Activated B cell treated with CpG ODN at 0.5 μM for 24 hours (primary cell): ENCODE data around the gene LYG1. TPM values are rescaled to one million over a fixed set of nuclear protein-coding genes. Genes with fewer than 3 reads are reported as not detected.
A peak's percentile ranks its signal among the peaks of the same experiment; 100 is the strongest.

Source experiments
- ATAC-seq: fragments of 200-7000 bp; cut with Tn5 transposase; one replicate; pipeline ENCODE4 v1.10.0; 2021; ENCODE audit warnings: low read depth, mild to moderate bottlenecking, moderate library complexity
- CTCF ChIA-PET: fragments of 350-600 bp; sonication (Branson Sonifier 250); formaldehyde crosslinking; loops from one replicate; lab custom pipeline; 2021; ENCODE audit warnings: antibody characterized with exemption; lab: Charles Lee
- POLR2A ChIA-PET: fragments of 350-600 bp; sonication (Branson Sonifier 250); formaldehyde crosslinking; loops from one replicate; lab custom pipeline; 2021; ENCODE audit warnings: antibody characterized with exemption; lab: Charles Lee
- DNase-seq: peaks from one replicate; pipeline ENCODE4 v3.0.0; 2022
- H3K27ac Mint-ChIP-seq: one replicate; pipeline ENCODE4 v1.8.0; 2020; ENCODE audit warnings: mixed read lengths
- H3K27me3 Mint-ChIP-seq: one replicate; pipeline ENCODE4 v1.8.0; 2021; ENCODE audit warnings: mixed read lengths
- H3K36me3 Mint-ChIP-seq: one replicate; pipeline ENCODE4 v1.8.0; 2021; ENCODE audit warnings: low read depth, mixed read lengths
- H3K4me1 Mint-ChIP-seq: one replicate; pipeline ENCODE4 v1.8.0; 2021; ENCODE audit warnings: mixed read lengths
- H3K4me3 Mint-ChIP-seq: one replicate; pipeline ENCODE4 v1.8.0; 2020; ENCODE audit warnings: mild to moderate bottlenecking, mixed read lengths
- H3K9me3 Mint-ChIP-seq: one replicate; pipeline ENCODE4 v1.8.0; 2020; ENCODE audit warnings: mixed read lengths
- CTCF ChIP-seq: fragments of 200-600 bp; IDR thresholded peaks from one replicate; pipeline ENCODE4 v1.8.0; 2022; ENCODE audit warnings: antibody characterized with exemption, mild to moderate bottlenecking
- intact Hi-C: fragments of 100-400 bp; cut with micrococcal nuclease; formaldehyde crosslinking; loops from one replicate; pipeline ENCODE4 v1.15.1; 2024
- total RNA-seq: library from RNA; stranded (reverse); gene quantifications from 2 replicates; pipeline ENCODE4 v1.2.3, GENCODE V29; 2022

Gene LYG1
- total RNA-seq, 1 donor from 2014 or later: 1.9 TPM

- ChIA-PET CTCF (no interaction called here), POLR2A (no interaction called here)
- H3K36me3 Mint-ChIP-seq: peaks cover 6% of the 10 kb centered on the region
- ATAC-seq (no peak), DNase-seq (no peak)
- no peaks in the 10 kb centered on the region for H3K27me3 Mint-ChIP-seq
- no peak overlapping the region for H3K27ac Mint-ChIP-seq
- TF ChIP-seq CTCF: no peak
- intact Hi-C loops: no loop called here
- no peak overlapping the region for H3K4me3 Mint-ChIP-seq
- peaks cover 26% of the 10 kb centered on the region for H3K4me1 Mint-ChIP-seq
- no peaks in the 10 kb centered on the region for H3K9me3 Mint-ChIP-seq
Measured at GRCh38 chr2:99340669-99341236, 39.8 kb upstream of the LYG1 start.

- POLR2A ChIA-PET: interaction anchor here (1.1 to 3.6 kb wide), 6 partner anchors 10 to 197 kb away, joined by 5 to 37 read pairs (median 19); partner anchors contain the start of genes C2orf15, LIPT1, MITD1 and MRPL30
Measured at GRCh38 chr2:99338029-99338585, 37.1 kb upstream of the LYG1 start.

GRCh38 chr2:99337113-99338028 lies 36.4 kb upstream of the LYG1 start, which contains the start of gene EIF5B:
EIF5B (plus strand) TSS chr2:99337389; CDS start chr2:99337555, 166 bp downstream.
- CTCF ChIA-PET: interaction anchor here (0.9 to 2.9 kb wide), 3 partner anchors 153 to 197 kb away, joined by 3 to 18 read pairs (median 3); partner anchors contain the start of gene REV1
- no peaks in the 10 kb centered on the region for H3K9me3 Mint-ChIP-seq
- peaks cover 11% of the 10 kb centered on the region for H3K36me3 Mint-ChIP-seq
- intact Hi-C loops: loop anchor here (1.0 to 5.0 kb wide), 11 partner anchors 9 to 1915 kb away; partner anchors contain the start of genes AFF3, CNOT11, COA5 and MGAT4A
- H3K4me3 Mint-ChIP-seq: no peak within 1 kb of the TSS
- no peak within 1 kb of the TSS for H3K27ac Mint-ChIP-seq
- H3K4me1 Mint-ChIP-seq: peaks cover 28% of the 10 kb centered on the region
- TF ChIP-seq CTCF: no peak
- peak; percentile 69 for ATAC-seq
- DNase-seq: peak; percentile 92
- H3K27me3 Mint-ChIP-seq: no peaks in the 10 kb centered on the region
- POLR2A ChIA-PET: interaction anchor here (1.1 to 3.6 kb wide), 12 partner anchors 11 to 1691 kb away, joined by 3 to 37 read pairs (median 6); partner anchors contain the start of genes C2orf15, COX5B, LIPT1 and MITD1

More at GRCh38 chr2:99338029-99338585, 37.1 kb upstream of the LYG1 start:
- Mint-ChIP-seq H3K4me3 (no peak overlapping the region), H3K36me3 (peaks cover 6% of the 10 kb centered on the region), H3K27ac (no peak overlapping the region), H3K4me1 (peaks cover 29% of the 10 kb centered on the region), H3K9me3 (no peaks in the 10 kb centered on the region), H3K27me3 (no peaks in the 10 kb centered on the region)
- intact Hi-C loops: loop anchor here (5.0 kb wide), 3 partner anchors 804 to 924 kb away; partner anchors contain the start of gene AFF3
- CTCF ChIA-PET: interaction anchor here (2.9 kb wide), 1 partner anchor 152 kb away, joined by 18 read pairs; the partner anchor contains the start of gene REV1
- TF ChIP-seq CTCF: no peak
- DNase-seq (no peak), ATAC-seq (no peak)

- H3K27ac Mint-ChIP-seq: no peak overlapping the region
- DNase-seq: no peak
Measured at GRCh38 chr2:99336804-99337112, 35.8 kb upstream of the LYG1 start.

More at GRCh38 chr2:99336804-99337112, 35.8 kb upstream of the LYG1 start:
- Mint-ChIP-seq H3K9me3 (no peaks in the 10 kb centered on the region), H3K4me1 (peaks cover 25% of the 10 kb centered on the region), H3K27me3 (no peaks in the 10 kb centered on the region), H3K36me3 (peaks cover 17% of the 10 kb centered on the region), H3K4me3 (no peak overlapping the region)
- ATAC-seq: peak; percentile 6
- ChIA-PET CTCF (interaction anchor here (0.9 to 2.9 kb wide), 3 partner anchors 153 to 196 kb away, joined by 3 to 18 read pairs (median 3); partner anchors contain the start of gene REV1), POLR2A (interaction anchor here (0.6 to 3.6 kb wide), 11 partner anchors 148 to 1690 kb away, joined by 3 to 37 read pairs (median 5); partner anchors contain the start of genes C2orf15, COX5B, LIPT1 and MITD1)
- no peak for TF ChIP-seq CTCF
- intact Hi-C loops: loop anchor here (1.0 to 5.0 kb wide), 14 partner anchors 10 to 1916 kb away; partner anchors contain the start of genes AFF3, C2orf15, CNOT11 and COA5
